Measurements from ENCODE around the gene CA5A. TPM values are rescaled to one million over a fixed set of nuclear protein-coding genes. Genes with fewer than 3 reads are reported as not detected.

Gene CA5A
- total RNA-seq, 3 donors from 2014 or later (not counting 1 experiment from before 2014, with no cell fraction given): not detected

DNA sequence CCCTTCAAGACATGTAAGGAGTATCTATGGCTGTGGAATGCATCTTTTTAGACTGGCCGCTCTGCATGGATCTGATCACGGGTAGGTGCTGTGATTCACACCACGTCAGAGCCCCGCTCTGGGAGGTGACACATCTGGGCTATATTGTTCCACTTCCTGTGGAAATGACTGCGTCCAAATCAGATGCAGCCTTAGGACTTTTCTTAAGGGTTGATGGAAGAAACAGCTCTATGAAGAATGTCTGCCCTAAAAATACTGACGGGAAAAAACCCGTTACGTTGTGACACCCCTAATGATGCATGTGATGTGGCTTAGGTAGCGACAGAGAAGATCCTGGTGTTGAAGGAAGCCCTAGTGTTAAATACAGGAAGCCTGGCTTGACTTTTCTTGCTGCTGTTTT lies 27.1 kb upstream of the CA5A start:
- intact Hi-C loops (cut with micrococcal nuclease): loop anchor here (2.0 kb wide), 1 partner anchor 17 kb away; no protein-coding TSS in a partner anchor
- H3K27me3 Mint-ChIP-seq (ENCODE audit: low read depth in 2 of 2): no peaks in the 10 kb centered on the region
- no peaks in the 10 kb centered on the region for H3K9me3 Mint-ChIP-seq
- peaks cover 49% of the 10 kb centered on the region for H3K4me1 ChIP-seq (ENCODE audit: control insufficient read depth, insufficient read depth, low read length)
- peaks cover 68 to 69% of the 10 kb centered on the region in 2 donors for H3K4me1 Mint-ChIP-seq
- H3K4me3 Mint-ChIP-seq: peak overlapping the region; percentile 77
- H3K4me3 ChIP-seq (ENCODE audit: low read length): no peak overlapping the region
- no peaks in the 10 kb centered on the region for H3K36me3 Mint-ChIP-seq
- H3K9me3 ChIP-seq (ENCODE audit: control insufficient read depth, insufficient read depth, low read length): no peaks in the 10 kb centered on the region
- no peaks in the 10 kb centered on the region for H3K27me3 ChIP-seq (ENCODE audit: control insufficient read depth, insufficient read depth, low read length)
- no peak for TF ChIP-seq CTCF (IDR thresholded peaks at IDR 0.05)
- ATAC-seq (peak; percentile 86 to 90 (median 87)), DNase-seq (peak; percentile 65 to 75)
- H3K27ac ChIP-seq (ENCODE audit: low read length): peak overlapping the region; percentile 29
- H3K36me3 ChIP-seq (ENCODE audit: control insufficient read depth, insufficient read depth, low read length): no peaks in the 10 kb centered on the region
- WGBS (ENCODE audit: insufficient coverage): 13% methylated on average over 9 of the region's 9 CpGs
- H3K27ac Mint-ChIP-seq: peak overlapping the region; percentile 94 to 97

- ATAC-seq: no peak
- no peak for DNase-seq
- H3K27ac Mint-ChIP-seq: peak overlapping the region; percentile 61 to 72
- Histone ChIP-seq H3K4me1 (ENCODE audit: control insufficient read depth, insufficient read depth, low read length) (peaks cover 58% of the 10 kb centered on the region), H3K36me3 (ENCODE audit: control insufficient read depth, insufficient read depth, low read length) (no peaks in the 10 kb centered on the region), H3K9me3 (ENCODE audit: control insufficient read depth, insufficient read depth, low read length) (no peaks in the 10 kb centered on the region), H3K27ac (ENCODE audit: low read length) (no peak overlapping the region), H3K27me3 (ENCODE audit: control insufficient read depth, insufficient read depth, low read length) (no peaks in the 10 kb centered on the region), H3K4me3 (ENCODE audit: low read length) (no peak overlapping the region)
- TF ChIP-seq CTCF (IDR thresholded peaks at IDR 0.05): no peak
- peaks cover 82 to 85% of the 10 kb centered on the region in 2 donors for H3K4me1 Mint-ChIP-seq
- H3K27me3 Mint-ChIP-seq (ENCODE audit: low read depth in 2 of 2): no peaks in the 10 kb centered on the region
- intact Hi-C loops (cut with micrococcal nuclease): loop anchor here (2.0 kb wide), 1 partner anchor 19 kb away; no protein-coding TSS in a partner anchor
- H3K9me3 Mint-ChIP-seq: no peaks in the 10 kb centered on the region
- H3K36me3 Mint-ChIP-seq: no peaks in the 10 kb centered on the region
- no peak overlapping the region for H3K4me3 Mint-ChIP-seq
- WGBS (ENCODE audit: insufficient coverage): 87% methylated on average over 4 of the region's 4 CpGs
Observed at GRCh38 chr16:87961623-87962022, 25.3 kb upstream of the CA5A start.

- no peak overlapping the region for H3K4me3 ChIP-seq (ENCODE audit: low read length)
- TF ChIP-seq CTCF (IDR thresholded peaks at IDR 0.05): no peak
- ATAC-seq (no peak), DNase-seq (no peak)
- Mint-ChIP-seq H3K27ac (peak overlapping the region in 1 of 2 donors; percentile 96), H3K4me1 (peaks cover 82 to 85% of the 10 kb centered on the region in 2 donors), H3K9me3 (no peaks in the 10 kb centered on the region), H3K4me3 (peak overlapping the region; percentile 28), H3K36me3 (no peaks in the 10 kb centered on the region), H3K27me3 (ENCODE audit: low read depth in 2 of 2) (no peaks in the 10 kb centered on the region)
- WGBS (ENCODE audit: insufficient coverage): 99% methylated on average over 8 of the region's 8 CpGs
- H3K36me3 ChIP-seq (ENCODE audit: control insufficient read depth, insufficient read depth, low read length): no peaks in the 10 kb centered on the region
- intact Hi-C loops (cut with micrococcal nuclease): no loop called here
- peaks cover 63% of the 10 kb centered on the region for H3K4me1 ChIP-seq (ENCODE audit: control insufficient read depth, insufficient read depth, low read length)
- no peak overlapping the region for H3K27ac ChIP-seq (ENCODE audit: low read length)
- H3K9me3 ChIP-seq (ENCODE audit: control insufficient read depth, insufficient read depth, low read length): no peaks in the 10 kb centered on the region
- no peaks in the 10 kb centered on the region for H3K27me3 ChIP-seq (ENCODE audit: control insufficient read depth, insufficient read depth, low read length)
Observed at GRCh38 chr16:87960852-87961251, 24.5 kb upstream of the CA5A start.

DNA sequence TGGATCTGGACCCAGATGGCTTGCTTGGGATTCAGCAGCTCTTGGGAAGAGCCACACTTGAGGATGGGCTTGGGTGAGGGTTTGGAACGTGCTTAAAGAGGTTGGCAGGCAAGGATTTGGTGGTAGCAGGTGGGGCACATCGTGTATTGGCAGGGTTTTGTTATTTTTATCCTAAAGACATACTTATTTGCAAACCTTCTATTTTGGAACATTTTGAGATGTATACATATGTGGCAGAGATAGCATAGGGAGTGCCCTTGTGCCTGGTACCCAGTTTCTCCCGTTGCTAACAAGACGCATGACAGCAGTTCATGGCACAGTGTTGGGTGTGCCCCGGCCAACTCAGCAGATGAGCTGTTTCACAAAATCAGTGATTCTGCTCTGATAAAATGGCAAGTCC lies 24.0 kb upstream of the CA5A start:
- DNase-seq: no peak
- no peaks in the 10 kb centered on the region for H3K36me3 Mint-ChIP-seq
- H3K27me3 Mint-ChIP-seq (ENCODE audit: low read depth in 2 of 2): no peaks in the 10 kb centered on the region
- no peak for ATAC-seq
- H3K4me3 ChIP-seq (ENCODE audit: low read length): no peak overlapping the region
- H3K27ac ChIP-seq (ENCODE audit: low read length): no peak overlapping the region
- no peak for TF ChIP-seq CTCF (IDR thresholded peaks at IDR 0.05)
- peaks cover 69% of the 10 kb centered on the region for H3K4me1 ChIP-seq (ENCODE audit: control insufficient read depth, insufficient read depth, low read length)
- WGBS (ENCODE audit: insufficient coverage): 84% methylated on average over 4 of the region's 5 CpGs
- intact Hi-C loops (cut with micrococcal nuclease): no loop called here
- H3K27ac Mint-ChIP-seq: peak overlapping the region; percentile 88 to 96
- H3K9me3 Mint-ChIP-seq: no peaks in the 10 kb centered on the region
- no peaks in the 10 kb centered on the region for H3K36me3 ChIP-seq (ENCODE audit: control insufficient read depth, insufficient read depth, low read length)
- H3K4me1 Mint-ChIP-seq: peaks cover 86 to 88% of the 10 kb centered on the region in 2 donors
- no peaks in the 10 kb centered on the region for H3K9me3 ChIP-seq (ENCODE audit: control insufficient read depth, insufficient read depth, low read length)
- peak overlapping the region; percentile 28 for H3K4me3 Mint-ChIP-seq
- H3K27me3 ChIP-seq (ENCODE audit: control insufficient read depth, insufficient read depth, low read length): no peaks in the 10 kb centered on the region
